H1 (cell line): ENCODE results near the gene RASAL2. TPM values are rescaled to one million over a fixed set of nuclear protein-coding genes. Genes with fewer than 3 reads are reported as not detected.

Experiments
- CTCF ChIA-PET: fragments of 300-600 bp; sonication (Branson Sonifier 250); formaldehyde crosslinking; loops from one replicate; lab custom pipeline; 2021; ENCODE audit not compliant: partially characterized antibody; lab: Charles Lee
- POLR2A ChIA-PET: fragments of 300-600 bp; sonication (Branson Sonifier 250); formaldehyde crosslinking; loops from one replicate; lab custom pipeline; 2021; ENCODE audit warnings: inconsistent platforms; ENCODE audit not compliant: partially characterized antibody; lab: Charles Lee
- DNase-seq, 2 experiments: peaks; one replicate each; pipeline versions ENCODE4 v3.0.0 to v3.0.0-alpha.2; 2010 to 2022; ENCODE audit warnings: low spot score in 2 of 2, low read depth in 1 of 2, mixed read lengths in 1 of 2
- FAIRE-seq: peaks from 2 replicates; lab custom pipeline; 2011; peaks lifted over from hg19 to GRCh38; lab: Jason Lieb, UNC
- H2AFZ ChIP-seq: 2 replicates; pipeline ENCODE4 v1.8.1; 2012; ENCODE audit warnings: low read length, inconsistent platforms
- H2AK5ac ChIP-seq: 2 replicates; pipeline ENCODE4 v1.6.1; 2013; ENCODE audit warnings: low read depth, low read length
- H2BK120ac ChIP-seq: replicated peaks from 2 replicates; pipeline ENCODE3; 2013; ENCODE audit warnings: low read depth, low read length, inconsistent platforms
- H2BK12ac ChIP-seq: 2 replicates; pipeline ENCODE4 v1.6.1; 2013; ENCODE audit warnings: low read depth, low read length
- H2BK15ac ChIP-seq: 2 replicates; pipeline ENCODE4 v1.6.1; 2013; ENCODE audit warnings: low read length
- H2BK20ac ChIP-seq: 2 replicates; pipeline ENCODE4 v1.6.1; 2013; ENCODE audit warnings: low read length
- H2BK5ac ChIP-seq: 2 replicates; pipeline ENCODE4 v1.6.1; 2013; ENCODE audit warnings: low read depth, low read length
- H3K14ac ChIP-seq: 2 replicates; pipeline ENCODE4 v1.6.1; 2013; ENCODE audit warnings: inconsistent platforms; ENCODE audit not compliant: insufficient read length
- H3K18ac ChIP-seq: 2 replicates; pipeline ENCODE4 v1.6.1; 2013; ENCODE audit warnings: low read length; ENCODE audit errors: extremely low read depth
- H3K23ac ChIP-seq: 2 replicates; pipeline ENCODE4 v1.6.1; 2013; ENCODE audit warnings: inconsistent platforms; ENCODE audit not compliant: insufficient read length
- H3K23me2 ChIP-seq: 2 replicates; pipeline ENCODE4 v1.6.1; 2013; ENCODE audit warnings: low read depth, low read length
- H3K27ac ChIP-seq: 2 replicates; pipeline ENCODE4 v1.6.1; 2011; ENCODE audit warnings: low read depth, low read length, inconsistent platforms
- H3K27me3 ChIP-seq, 4 experiments: replicated peaks in 1 of 4; 1 replicate in 1 of 4; 2 replicates in 3 of 4; pipeline versions ENCODE4 v1.6.1 to v1.8.1; 2011 to 2013; ENCODE audit warnings: low read length in 3 of 4, mild to moderate bottlenecking in 3 of 4, inconsistent platforms in 2 of 4, mixed read lengths in 2 of 4, moderate library complexity in 1 of 4; ENCODE audit not compliant: control insufficient read depth in 3 of 4, insufficient read depth in 3 of 4; ENCODE audit errors: extremely low read depth in 1 of 4
- H3K36me3 ChIP-seq, 4 experiments: 2 replicates each; pipeline versions ENCODE4 v1.6.1 to v1.8.1; 2011 to 2013; ENCODE audit warnings: mild to moderate bottlenecking in 4 of 4, low read length in 3 of 4, moderate library complexity in 2 of 4, control low read depth in 1 of 4, inconsistent platforms in 1 of 4; ENCODE audit not compliant: insufficient read depth in 4 of 4, control insufficient read depth in 2 of 4
- H3K4ac ChIP-seq: replicated peaks from 2 replicates; pipeline ENCODE3; 2013; ENCODE audit warnings: low read length, low read depth, mixed read lengths, inconsistent platforms; ENCODE audit not compliant: insufficient read length
- H3K4me1 ChIP-seq, 4 experiments: replicated peaks in 1 of 4; 1 replicate in 1 of 4; 2 replicates in 3 of 4; pipeline versions ENCODE4 v1.6.1 to v1.8.1; 2011 to 2013; ENCODE audit warnings: low read length in 3 of 4, inconsistent platforms in 2 of 4, mixed read lengths in 1 of 4; ENCODE audit not compliant: insufficient read depth in 4 of 4, control insufficient read depth in 3 of 4
- H3K4me2 ChIP-seq, 2 experiments: 2 replicates each; pipeline versions ENCODE4 v1.6.1 to v1.8.1; 2011 to 2013; ENCODE audit warnings: low read depth in 2 of 2, low read length in 2 of 2, control low read depth in 1 of 2, inconsistent platforms in 1 of 2, mild to moderate bottlenecking in 1 of 2; ENCODE audit not compliant: insufficient read depth in 1 of 2
- H3K4me3 ChIP-seq, 4 experiments: fragments of 200-600, 300-600 bp in 1 of 4; sonication (generic), shearing (Covaris generic), sonication (Bioruptor Twin) in 1 of 4; 2 replicates each; pipeline versions ENCODE4 v1.5.1 to v1.8.1; 2011 to 2016; ENCODE audit warnings: low read length in 4 of 4, low read depth in 3 of 4, control low read depth in 2 of 4, inconsistent platforms in 2 of 4, mild to moderate bottlenecking in 2 of 4, mixed read lengths in 1 of 4, moderate library complexity in 1 of 4; ENCODE audit not compliant: insufficient read depth in 2 of 4; ENCODE audit errors: extremely low read depth in 1 of 4
- H3K56ac ChIP-seq: replicated peaks from 2 replicates; pipeline ENCODE3; 2013; ENCODE audit warnings: low read depth, mild to moderate bottlenecking, mixed read lengths, low read length, inconsistent platforms; ENCODE audit not compliant: insufficient read length
- H3K79me1 ChIP-seq: 2 replicates; pipeline ENCODE4 v1.6.1; 2013; ENCODE audit warnings: low read depth, low read length, control low read depth
- H3K79me2 ChIP-seq, 2 experiments: 2 replicates each; pipeline versions ENCODE4 v1.6.1 to v1.8.1; 2012 to 2013; ENCODE audit warnings: low read length in 2 of 2, mild to moderate bottlenecking in 2 of 2, inconsistent platforms in 1 of 2; ENCODE audit not compliant: insufficient read depth in 2 of 2, control insufficient read depth in 1 of 2
- H3K9ac ChIP-seq, 4 experiments: replicated peaks in 1 of 4; 1 replicate in 1 of 4; 2 replicates in 3 of 4; pipeline versions ENCODE4 v1.6.1 to v1.8.1; 2011 to 2013; ENCODE audit warnings: low read depth in 3 of 4, low read length in 3 of 4, control low read depth in 2 of 4, mild to moderate bottlenecking in 2 of 4, moderate library complexity in 2 of 4, inconsistent platforms in 1 of 4; ENCODE audit errors: extremely low read depth in 1 of 4
- H3K9me3 ChIP-seq, 2 experiments: 2 replicates each; pipeline versions ENCODE4 v1.6.1 to v1.8.1; 2012 to 2013; ENCODE audit warnings: mild to moderate bottlenecking in 2 of 2, moderate library complexity in 2 of 2, control low read depth in 1 of 2, inconsistent platforms in 1 of 2, low read depth in 1 of 2, low read length in 1 of 2, mixed read lengths in 1 of 2; ENCODE audit not compliant: insufficient read depth in 2 of 2
- H4K20me1 ChIP-seq, 2 experiments: replicated peaks in 1 of 2; 2 replicates each; pipeline versions ENCODE3 to v1.8.1; 2011 to 2013; ENCODE audit warnings: inconsistent platforms in 2 of 2, low read length in 2 of 2, mild to moderate bottlenecking in 1 of 2; ENCODE audit not compliant: insufficient read depth in 2 of 2, control insufficient read depth in 1 of 2
- H4K5ac ChIP-seq: 2 replicates; pipeline ENCODE4 v1.6.1; 2013; ENCODE audit warnings: low read length, low read depth, mixed read lengths, inconsistent platforms; ENCODE audit not compliant: insufficient read length
- H4K8ac ChIP-seq: 2 replicates; pipeline ENCODE4 v1.8.0; 2013; ENCODE audit warnings: mild to moderate bottlenecking, moderate library complexity, low read length, inconsistent platforms; ENCODE audit not compliant: insufficient read depth; ENCODE audit errors: extremely low read depth
- H4K91ac ChIP-seq: replicated peaks from 2 replicates; pipeline ENCODE3; 2013; ENCODE audit warnings: low read length, mixed read lengths, inconsistent platforms; ENCODE audit not compliant: insufficient read length
- EGR1 ChIP-seq: IDR thresholded peaks from 2 replicates; pipeline ENCODE4 v1.6.1; 2011; ENCODE audit warnings: low read depth, low read length, borderline replicate concordance
- TAF1 ChIP-seq: IDR thresholded peaks from 2 replicates; pipeline ENCODE4 v1.6.1; 2011; ENCODE audit warnings: mild to moderate bottlenecking, low read depth, low read length
- YY1 ChIP-seq: IDR thresholded peaks from 2 replicates; pipeline ENCODE4 v1.6.1; 2011; ENCODE audit warnings: low read depth, mild to moderate bottlenecking, low read length
- WGBS, 2 experiments: shearing (Covaris generic) in 1 of 2; methylation state at CpG; one replicate each; pipeline versions ENCODE4 v1.1.6 to v1.1.7; 2013 to 2015; ENCODE audit warnings: low lambda C conversion rate in 2 of 2, mixed read lengths in 2 of 2, inconsistent platforms in 1 of 2, low coverage in 1 of 2, missing lambda C conversion rate in 1 of 2; ENCODE audit not compliant: insufficient replicate concordance in 2 of 2, insufficient coverage in 1 of 2, insufficient read length in 1 of 2; ENCODE audit errors: extremely low coverage in 1 of 2, missing lambda C conversion rate in 1 of 2; 5-methylcytosine and 5-hydroxymethylcytosine counted together
- polyA plus RNA-seq, 7 experiments: library from polyadenylated mRNA; depleted of rRNA in 3 of 7; stranded (reverse) in 5 of 7; unstranded in 2 of 7; fragments of >200 nt in 5 of 7; fragments of 200-250 nt in 2 of 7; gene quantifications; 1 replicate in 5 of 7; 2 replicates in 1 of 7; 4 replicates in 1 of 7; pipeline versions ENCODE4 v1.2.1 to v1.2.3, GENCODE V29; 2011 to 2013; ENCODE audit warnings: missing spikeins in 2 of 7, mixed read lengths in 2 of 7
- total RNA-seq: library from RNA; stranded (reverse); fragmentation: NEBNext Ultra II Directional; extraction: Animal tissue kit (Norgen Biotek cat#: 25700); gene quantifications from 2 replicates; pipeline ENCODE4 v1.2.1, GENCODE V29; 2021

Gene RASAL2
- total and polyA plus RNA-seq, 2 of the 8 experiments (the other 6 are each of a cell fraction or from before 2014, with no cell fraction given) = 15.9 to 32.5 TPM

GRCh38 chr1:178209935-178210334 is 116.0 kb downstream of the RASAL2 start:
- Histone ChIP-seq H3K79me1 (no peaks in the 10 kb centered on the region; the same call in 1 of the 2 replicates), H3K4me1 (no peaks in the 10 kb centered on the region), H2BK12ac (no peak overlapping the region), H3K4me3 (no peak overlapping the region), H2AFZ (no peak overlapping the region), H2BK20ac (no peak overlapping the region), H3K23ac (no peak overlapping the region), H3K56ac (no peak overlapping the region), H3K18ac (no peak overlapping the region), H3K14ac (no peak overlapping the region), H3K9me3 (peaks cover 17 to 22% of the 10 kb centered on the region in 2 experiments; a peak in 3 of 4 replicates), H3K4ac (no peak overlapping the region), H4K91ac (no peak overlapping the region), H3K79me2 (peaks cover 0 to 6% of the 10 kb centered on the region in 2 experiments; a peak in 1 of 4 replicates), H4K8ac (no peak overlapping the region), H4K20me1 (no peaks in the 10 kb centered on the region), H2BK15ac (no peak overlapping the region), H3K23me2 (no peaks in the 10 kb centered on the region), H2BK5ac (no peak overlapping the region), H4K5ac (no peak overlapping the region), H3K4me2 (no peak overlapping the region), H2BK120ac (no peak overlapping the region), H3K9ac (no peak overlapping the region), H2AK5ac (no peak overlapping the region), H3K36me3 (no peaks in the 10 kb centered on the region; a peak in 1 of 8 replicates), H3K27ac (no peak overlapping the region), H3K27me3 (no peaks in the 10 kb centered on the region)
- ChIA-PET POLR2A (no interaction called here), CTCF (no interaction called here)
- 92% methylated on average over 1 of the region's 1 CpG; no CpG with 5 or more reads in 1 of the 2 experiments for WGBS, 2 experiments
- DNase-seq (no peak), FAIRE-seq (no peak)
- TF ChIP-seq YY1 = no peak
- no peak for TF ChIP-seq TAF1
- TF ChIP-seq EGR1 = no peak
